ENCODE data around the gene EEF1A2.

DNA sequence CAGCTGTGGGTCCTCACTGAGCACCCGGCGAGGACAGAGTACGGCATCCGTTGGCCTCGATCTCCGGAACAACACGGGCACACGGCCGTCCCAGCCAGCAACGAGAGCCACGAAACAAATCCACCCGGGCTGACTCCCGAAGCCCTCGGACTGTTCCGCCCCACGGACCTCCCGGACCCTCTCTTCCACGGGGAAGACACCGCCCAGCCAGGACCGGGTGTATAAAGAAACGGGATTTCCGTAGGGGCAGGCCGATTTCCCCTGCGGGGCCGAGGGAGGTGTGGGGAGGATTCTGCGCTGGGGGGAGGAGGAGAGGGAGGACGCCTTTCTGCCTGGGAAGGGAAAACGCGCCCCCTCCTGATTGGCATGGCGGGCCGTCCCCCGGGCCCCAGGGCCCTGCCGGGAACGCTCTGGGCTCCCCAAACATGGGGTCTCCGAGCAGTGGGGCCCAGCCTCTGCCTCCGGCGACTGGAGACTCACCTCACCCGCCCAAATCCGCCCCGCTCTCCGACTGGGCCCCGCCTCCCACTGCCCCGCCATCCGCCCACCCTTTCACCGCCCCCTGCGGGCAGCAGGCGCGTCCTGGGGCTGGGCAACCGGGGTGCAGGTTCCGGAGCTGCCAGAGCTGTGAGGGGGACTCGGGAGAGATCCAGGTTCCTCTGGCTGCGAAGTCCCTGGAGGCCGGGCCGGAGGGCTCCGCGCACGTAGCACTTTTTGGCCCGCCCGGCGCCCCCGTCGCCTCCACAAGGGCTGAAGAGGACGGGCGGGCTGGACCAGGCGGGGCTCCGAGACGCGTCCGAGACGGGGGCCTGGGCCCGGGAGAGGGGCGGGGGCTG lies 21.0 kb upstream of the EEF1A2 start:
- TF ChIP-seq, protein P1, sequence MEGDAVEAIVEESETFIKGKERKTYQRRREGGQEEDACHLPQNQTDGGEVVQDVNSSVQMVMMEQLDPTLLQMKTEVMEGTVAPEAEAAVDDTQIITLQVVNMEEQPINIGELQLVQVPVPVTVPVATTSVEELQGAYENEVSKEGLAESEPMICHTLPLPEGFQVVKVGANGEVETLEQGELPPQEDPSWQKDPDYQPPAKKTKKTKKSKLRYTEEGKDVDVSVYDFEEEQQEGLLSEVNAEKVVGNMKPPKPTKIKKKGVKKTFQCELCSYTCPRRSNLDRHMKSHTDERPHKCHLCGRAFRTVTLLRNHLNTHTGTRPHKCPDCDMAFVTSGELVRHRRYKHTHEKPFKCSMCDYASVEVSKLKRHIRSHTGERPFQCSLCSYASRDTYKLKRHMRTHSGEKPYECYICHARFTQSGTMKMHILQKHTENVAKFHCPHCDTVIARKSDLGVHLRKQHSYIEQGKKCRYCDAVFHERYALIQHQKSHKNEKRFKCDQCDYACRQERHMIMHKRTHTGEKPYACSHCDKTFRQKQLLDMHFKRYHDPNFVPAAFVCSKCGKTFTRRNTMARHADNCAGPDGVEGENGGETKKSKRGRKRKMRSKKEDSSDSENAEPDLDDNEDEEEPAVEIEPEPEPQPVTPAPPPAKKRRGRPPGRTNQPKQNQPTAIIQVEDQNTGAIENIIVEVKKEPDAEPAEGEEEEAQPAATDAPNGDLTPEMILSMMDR (IDR thresholded peaks at IDR 0.05; ENCODE audit: low read depth, low read length, missing input control), result no peak
- TF ChIP-seq RAD21 (IDR thresholded peaks at IDR 0.05), result no peak
- no peak for TF ChIP-seq FOXA1 (IDR thresholded peaks at IDR 0.05)
- TF ChIP-seq, protein P2, sequence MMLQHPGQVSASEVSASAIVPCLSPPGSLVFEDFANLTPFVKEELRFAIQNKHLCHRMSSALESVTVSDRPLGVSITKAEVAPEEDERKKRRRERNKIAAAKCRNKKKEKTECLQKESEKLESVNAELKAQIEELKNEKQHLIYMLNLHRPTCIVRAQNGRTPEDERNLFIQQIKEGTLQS (IDR thresholded peaks at IDR 0.05), result no peak
- TF ChIP-seq JUND (IDR thresholded peaks at IDR 0.05), result no peak
- TF ChIP-seq, protein P3, sequence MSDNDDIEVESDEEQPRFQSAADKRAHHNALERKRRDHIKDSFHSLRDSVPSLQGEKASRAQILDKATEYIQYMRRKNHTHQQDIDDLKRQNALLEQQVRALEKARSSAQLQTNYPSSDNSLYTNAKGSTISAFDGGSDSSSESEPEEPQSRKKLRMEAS (IDR thresholded peaks at IDR 0.05), result no peak
- TF ChIP-seq, protein P4, sequence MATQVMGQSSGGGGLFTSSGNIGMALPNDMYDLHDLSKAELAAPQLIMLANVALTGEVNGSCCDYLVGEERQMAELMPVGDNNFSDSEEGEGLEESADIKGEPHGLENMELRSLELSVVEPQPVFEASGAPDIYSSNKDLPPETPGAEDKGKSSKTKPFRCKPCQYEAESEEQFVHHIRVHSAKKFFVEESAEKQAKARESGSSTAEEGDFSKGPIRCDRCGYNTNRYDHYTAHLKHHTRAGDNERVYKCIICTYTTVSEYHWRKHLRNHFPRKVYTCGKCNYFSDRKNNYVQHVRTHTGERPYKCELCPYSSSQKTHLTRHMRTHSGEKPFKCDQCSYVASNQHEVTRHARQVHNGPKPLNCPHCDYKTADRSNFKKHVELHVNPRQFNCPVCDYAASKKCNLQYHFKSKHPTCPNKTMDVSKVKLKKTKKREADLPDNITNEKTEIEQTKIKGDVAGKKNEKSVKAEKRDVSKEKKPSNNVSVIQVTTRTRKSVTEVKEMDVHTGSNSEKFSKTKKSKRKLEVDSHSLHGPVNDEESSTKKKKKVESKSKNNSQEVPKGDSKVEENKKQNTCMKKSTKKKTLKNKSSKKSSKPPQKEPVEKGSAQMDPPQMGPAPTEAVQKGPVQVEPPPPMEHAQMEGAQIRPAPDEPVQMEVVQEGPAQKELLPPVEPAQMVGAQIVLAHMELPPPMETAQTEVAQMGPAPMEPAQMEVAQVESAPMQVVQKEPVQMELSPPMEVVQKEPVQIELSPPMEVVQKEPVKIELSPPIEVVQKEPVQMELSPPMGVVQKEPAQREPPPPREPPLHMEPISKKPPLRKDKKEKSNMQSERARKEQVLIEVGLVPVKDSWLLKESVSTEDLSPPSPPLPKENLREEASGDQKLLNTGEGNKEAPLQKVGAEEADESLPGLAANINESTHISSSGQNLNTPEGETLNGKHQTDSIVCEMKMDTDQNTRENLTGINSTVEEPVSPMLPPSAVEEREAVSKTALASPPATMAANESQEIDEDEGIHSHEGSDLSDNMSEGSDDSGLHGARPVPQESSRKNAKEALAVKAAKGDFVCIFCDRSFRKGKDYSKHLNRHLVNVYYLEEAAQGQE (IDR thresholded peaks at IDR 0.05), result no peak
- TF ChIP-seq TAF1 (conservative IDR thresholded peaks at IDR 0.05), result no peak
- TF ChIP-seq YY1 (IDR thresholded peaks at IDR 0.05), result no peak
- TF ChIP-seq EGR1 (IDR thresholded peaks at IDR 0.05; ENCODE audit: low read depth in 2 of 2), result no peak
- no peak for TF ChIP-seq HNF4G (IDR thresholded peaks at IDR 0.05)
